HepG2 (cell line): ENCODE results near the gene LRRC25. TPM values are rescaled to one million over a fixed set of nuclear protein-coding genes. Genes with fewer than 3 reads are reported as not detected.

ENCODE experiments used
- ATAD3A ChIP-seq: sonication (generic); formaldehyde crosslinking; IDR thresholded peaks from 2 replicates; pipeline ENCODE4 v1.4.0; 2020; ENCODE audit warnings: missing genetic modification reagents
- MEIS2 ChIP-seq: sonication (generic); formaldehyde crosslinking; IDR thresholded peaks from 2 replicates; pipeline ENCODE4 v1.9.0; 2021; ENCODE audit warnings: mild to moderate bottlenecking, missing genetic modification reagents
- NCOR1 ChIP-seq: fragments of 200-600 bp; sonication (generic); IDR thresholded peaks from 2 replicates; pipeline ENCODE4 v1.7.0; 2017; ENCODE audit warnings: antibody characterized with exemption, low read length, borderline replicate concordance
- SRSF1 ChIP-seq: fragments of 200-400 bp; formaldehyde crosslinking; optimal IDR thresholded peaks from 2 replicates; pipeline ENCODE3; 2017; ENCODE audit warnings: mild to moderate bottlenecking, low read depth, low read length, moderate library complexity
- ZFP36 ChIP-seq: fragments of 150-350 bp; IDR thresholded peaks from 2 replicates; pipeline ENCODE4 v1.6.1; 2018; ENCODE audit warnings: borderline replicate concordance, low read length, low read depth; ENCODE audit not compliant: partially characterized antibody
- ZNF17 ChIP-seq: sonication (generic); formaldehyde crosslinking; IDR thresholded peaks from 2 replicates; pipeline ENCODE4 v1.5.0; 2020; ENCODE audit warnings: mild to moderate bottlenecking, missing genetic modification reagents
- ZNF24 ChIP-seq: fragments of 450-650 bp; IDR thresholded peaks from 2 replicates; pipeline ENCODE4 v1.6.1; 2017; ENCODE audit warnings: antibody characterized with exemption, mild to moderate bottlenecking
- ZNF282 ChIP-seq: fragments of 450-650 bp; IDR thresholded peaks from 2 replicates; pipeline ENCODE4 v1.6.1; 2018; ENCODE audit not compliant: partially characterized antibody
- ZNF3 ChIP-seq: IDR thresholded peaks from 2 replicates; pipeline ENCODE4 v1.7.0; 2017; ENCODE audit warnings: inconsistent platforms
- polyA plus RNA-seq, 8 experiments: library from polyadenylated mRNA; depleted of rRNA in 3 of 8; stranded (reverse) in 7 of 8; unstranded in 1 of 8; fragments of >200 nt; fragmentation: Illumina TruSeq in 4 of 8; extraction: Trizol in 4 of 8; gene quantifications; 2 replicates each; pipeline versions ENCODE4 v1.2.1 to v1.2.3, GENCODE V29; 2011 to 2016; ENCODE audit warnings: low read depth in 4 of 8, missing spikeins in 1 of 8, mixed read lengths in 1 of 8; ENCODE audit not compliant: insufficient read depth in 1 of 8
- total RNA-seq, 5 experiments: library from RNA; depleted of rRNA; stranded (reverse); fragments of >200 nt; fragmentation: Illumina TruSeq; extraction: Trizol; gene quantifications; 2 replicates each; pipeline ENCODE4 v1.2.3, GENCODE V29; 2016; ENCODE audit warnings: low read depth in 1 of 5
- TF ChIP-seq, protein P1 (sequence below): sonication (generic); formaldehyde crosslinking; IDR thresholded peaks from 2 replicates; pipeline ENCODE4; 2020; ENCODE audit warnings: missing genetic modification reagents, mild to moderate bottlenecking, borderline replicate concordance
- TF ChIP-seq, protein P2 (sequence below): sonication (generic); formaldehyde crosslinking; IDR thresholded peaks from 2 replicates; pipeline ENCODE4 v1.5.0; 2020; ENCODE audit warnings: missing genetic modification reagents
- TF ChIP-seq, protein P3 (sequence below): sonication (generic); formaldehyde crosslinking; conservative IDR thresholded peaks from 2 replicates; pipeline ENCODE4 v1.8.0; 2022; ENCODE audit warnings: missing genetic modification reagents
- TF ChIP-seq, protein P4 (sequence below): sonication (generic); formaldehyde crosslinking; IDR thresholded peaks from 2 replicates; pipeline ENCODE4 v1.5.0; 2020; ENCODE audit warnings: missing genetic modification reagents
- TF ChIP-seq, protein P5 (sequence below): sonication (generic); formaldehyde crosslinking; IDR thresholded peaks from 2 replicates; pipeline ENCODE4 v1.4.0; 2020; ENCODE audit warnings: missing genetic modification reagents
- TF ChIP-seq, protein P6 (sequence below): sonication (generic); formaldehyde crosslinking; IDR thresholded peaks from 2 replicates; pipeline ENCODE4 v1.4.0; 2020; ENCODE audit warnings: low read depth, mild to moderate bottlenecking, missing genetic modification reagents
- TF ChIP-seq, protein P7 (sequence below), 2 experiments: fragments of 450-650 bp in 1 of 2; sonication (generic) in 1 of 2; formaldehyde crosslinking; IDR thresholded peaks; 2 replicates each; pipeline versions ENCODE4 v1.5.0 to v1.8.0; 2020 to 2022; ENCODE audit warnings: mild to moderate bottlenecking in 1 of 2, missing genetic modification reagents in 1 of 2
- TF ChIP-seq, protein P8 (sequence below): sonication (generic); formaldehyde crosslinking; IDR thresholded peaks from 2 replicates; pipeline ENCODE4 v1.8.0; 2022; ENCODE audit warnings: missing genetic modification reagents, mild to moderate bottlenecking, borderline replicate concordance

Gene LRRC25
- total and polyA plus RNA-seq, 2 of the 13 experiments (the other 11 are each of a cell fraction or from before 2014, with no cell fraction given), result 0.13 to 0.53 TPM

DNA sequence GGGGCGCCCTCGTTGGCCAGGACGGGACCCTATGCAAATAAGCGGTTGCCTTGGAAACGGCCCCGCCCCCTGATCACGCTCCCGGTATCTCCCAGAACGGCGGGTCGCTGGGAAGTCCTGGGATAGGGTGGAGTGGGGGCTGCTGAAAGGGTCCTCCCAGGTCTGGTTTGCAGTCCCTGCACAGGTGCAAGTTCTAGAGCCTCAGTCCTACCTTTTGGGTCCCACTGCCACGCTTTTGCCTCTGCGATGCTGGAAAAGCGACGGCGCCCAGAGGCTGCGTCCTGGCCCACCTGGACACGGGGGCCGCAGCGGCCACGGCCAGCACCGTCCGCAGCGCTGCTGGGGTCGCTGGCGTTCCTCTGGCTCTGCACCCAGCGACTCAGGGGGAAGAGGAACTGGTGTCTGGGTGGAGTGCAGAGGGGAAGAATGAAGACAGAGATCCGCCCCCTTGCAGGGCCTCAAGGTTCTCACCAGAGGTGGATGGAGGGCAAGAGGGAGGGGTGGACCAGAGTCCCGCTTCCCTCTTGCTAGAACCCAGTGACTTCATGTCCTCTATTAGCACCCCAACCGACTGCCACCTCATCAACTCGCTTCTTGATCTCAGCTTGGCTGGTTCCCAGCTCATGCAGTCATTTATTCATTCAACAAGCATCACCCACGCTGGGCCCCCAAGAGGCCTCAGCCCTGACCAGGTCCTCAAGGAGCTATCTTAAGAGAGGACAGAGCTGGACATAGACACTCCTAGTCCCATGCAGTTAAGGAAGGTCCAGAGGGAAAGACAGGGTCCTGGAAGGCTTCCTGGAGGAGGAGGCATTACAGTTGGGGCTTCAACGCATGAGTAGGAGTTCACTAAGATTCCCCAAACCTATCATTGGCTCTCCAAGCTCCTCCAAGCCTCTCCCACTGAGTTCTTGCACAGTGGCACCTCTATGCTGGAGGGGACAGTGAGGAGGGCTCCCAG lies at the start of gene LRRC25 (continued):
- TF ChIP-seq, protein P1, sequence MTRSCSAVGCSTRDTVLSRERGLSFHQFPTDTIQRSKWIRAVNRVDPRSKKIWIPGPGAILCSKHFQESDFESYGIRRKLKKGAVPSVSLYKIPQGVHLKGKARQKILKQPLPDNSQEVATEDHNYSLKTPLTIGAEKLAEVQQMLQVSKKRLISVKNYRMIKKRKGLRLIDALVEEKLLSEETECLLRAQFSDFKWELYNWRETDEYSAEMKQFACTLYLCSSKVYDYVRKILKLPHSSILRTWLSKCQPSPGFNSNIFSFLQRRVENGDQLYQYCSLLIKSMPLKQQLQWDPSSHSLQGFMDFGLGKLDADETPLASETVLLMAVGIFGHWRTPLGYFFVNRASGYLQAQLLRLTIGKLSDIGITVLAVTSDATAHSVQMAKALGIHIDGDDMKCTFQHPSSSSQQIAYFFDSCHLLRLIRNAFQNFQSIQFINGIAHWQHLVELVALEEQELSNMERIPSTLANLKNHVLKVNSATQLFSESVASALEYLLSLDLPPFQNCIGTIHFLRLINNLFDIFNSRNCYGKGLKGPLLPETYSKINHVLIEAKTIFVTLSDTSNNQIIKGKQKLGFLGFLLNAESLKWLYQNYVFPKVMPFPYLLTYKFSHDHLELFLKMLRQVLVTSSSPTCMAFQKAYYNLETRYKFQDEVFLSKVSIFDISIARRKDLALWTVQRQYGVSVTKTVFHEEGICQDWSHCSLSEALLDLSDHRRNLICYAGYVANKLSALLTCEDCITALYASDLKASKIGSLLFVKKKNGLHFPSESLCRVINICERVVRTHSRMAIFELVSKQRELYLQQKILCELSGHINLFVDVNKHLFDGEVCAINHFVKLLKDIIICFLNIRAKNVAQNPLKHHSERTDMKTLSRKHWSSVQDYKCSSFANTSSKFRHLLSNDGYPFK (CRISPR knock-in tag), result no peak
- TF ChIP-seq, protein P2, sequence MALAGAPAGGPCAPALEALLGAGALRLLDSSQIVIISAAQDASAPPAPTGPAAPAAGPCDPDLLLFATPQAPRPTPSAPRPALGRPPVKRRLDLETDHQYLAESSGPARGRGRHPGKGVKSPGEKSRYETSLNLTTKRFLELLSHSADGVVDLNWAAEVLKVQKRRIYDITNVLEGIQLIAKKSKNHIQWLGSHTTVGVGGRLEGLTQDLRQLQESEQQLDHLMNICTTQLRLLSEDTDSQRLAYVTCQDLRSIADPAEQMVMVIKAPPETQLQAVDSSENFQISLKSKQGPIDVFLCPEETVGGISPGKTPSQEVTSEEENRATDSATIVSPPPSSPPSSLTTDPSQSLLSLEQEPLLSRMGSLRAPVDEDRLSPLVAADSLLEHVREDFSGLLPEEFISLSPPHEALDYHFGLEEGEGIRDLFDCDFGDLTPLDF (CRISPR knock-in tag), result no peak
- TF ChIP-seq, protein P3, sequence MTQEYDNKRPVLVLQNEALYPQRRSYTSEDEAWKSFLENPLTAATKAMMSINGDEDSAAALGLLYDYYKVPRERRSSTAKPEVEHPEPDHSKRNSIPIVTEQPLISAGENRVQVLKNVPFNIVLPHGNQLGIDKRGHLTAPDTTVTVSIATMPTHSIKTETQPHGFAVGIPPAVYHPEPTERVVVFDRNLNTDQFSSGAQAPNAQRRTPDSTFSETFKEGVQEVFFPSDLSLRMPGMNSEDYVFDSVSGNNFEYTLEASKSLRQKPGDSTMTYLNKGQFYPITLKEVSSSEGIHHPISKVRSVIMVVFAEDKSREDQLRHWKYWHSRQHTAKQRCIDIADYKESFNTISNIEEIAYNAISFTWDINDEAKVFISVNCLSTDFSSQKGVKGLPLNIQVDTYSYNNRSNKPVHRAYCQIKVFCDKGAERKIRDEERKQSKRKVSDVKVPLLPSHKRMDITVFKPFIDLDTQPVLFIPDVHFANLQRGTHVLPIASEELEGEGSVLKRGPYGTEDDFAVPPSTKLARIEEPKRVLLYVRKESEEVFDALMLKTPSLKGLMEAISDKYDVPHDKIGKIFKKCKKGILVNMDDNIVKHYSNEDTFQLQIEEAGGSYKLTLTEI (CRISPR knock-in tag), result no peak
- TF ChIP-seq ZNF282, result no peak
- TF ChIP-seq MEIS2 (CRISPR knock-in tag), result no peak
- TF ChIP-seq, protein P4, sequence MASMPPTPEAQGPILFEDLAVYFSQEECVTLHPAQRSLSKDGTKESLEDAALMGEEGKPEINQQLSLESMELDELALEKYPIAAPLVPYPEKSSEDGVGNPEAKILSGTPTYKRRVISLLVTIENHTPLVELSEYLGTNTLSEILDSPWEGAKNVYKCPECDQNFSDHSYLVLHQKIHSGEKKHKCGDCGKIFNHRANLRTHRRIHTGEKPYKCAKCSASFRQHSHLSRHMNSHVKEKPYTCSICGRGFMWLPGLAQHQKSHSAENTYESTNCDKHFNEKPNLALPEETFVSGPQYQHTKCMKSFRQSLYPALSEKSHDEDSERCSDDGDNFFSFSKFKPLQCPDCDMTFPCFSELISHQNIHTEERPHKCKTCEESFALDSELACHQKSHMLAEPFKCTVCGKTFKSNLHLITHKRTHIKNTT (CRISPR knock-in tag), result no peak
- TF ChIP-seq, protein P5, sequence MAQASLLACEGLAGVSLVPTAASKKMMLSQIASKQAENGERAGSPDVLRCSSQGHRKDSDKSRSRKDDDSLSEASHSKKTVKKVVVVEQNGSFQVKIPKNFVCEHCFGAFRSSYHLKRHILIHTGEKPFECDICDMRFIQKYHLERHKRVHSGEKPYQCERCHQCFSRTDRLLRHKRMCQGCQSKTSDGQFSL (CRISPR knock-in tag), result no peak
- no peak for TF ChIP-seq SRSF1
- no peak for TF ChIP-seq ATAD3A (CRISPR knock-in tag)
- peak; percentile 93 for TF ChIP-seq ZNF3 (CRISPR knock-in tag)
- TF ChIP-seq, protein P6, sequence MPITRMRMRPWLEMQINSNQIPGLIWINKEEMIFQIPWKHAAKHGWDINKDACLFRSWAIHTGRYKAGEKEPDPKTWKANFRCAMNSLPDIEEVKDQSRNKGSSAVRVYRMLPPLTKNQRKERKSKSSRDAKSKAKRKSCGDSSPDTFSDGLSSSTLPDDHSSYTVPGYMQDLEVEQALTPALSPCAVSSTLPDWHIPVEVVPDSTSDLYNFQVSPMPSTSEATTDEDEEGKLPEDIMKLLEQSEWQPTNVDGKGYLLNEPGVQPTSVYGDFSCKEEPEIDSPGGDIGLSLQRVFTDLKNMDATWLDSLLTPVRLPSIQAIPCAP (CRISPR knock-in tag), result no peak
- no peak for TF ChIP-seq ZNF24
- no peak for TF ChIP-seq ZNF17 (CRISPR knock-in tag)
- peak; percentile 75 for TF ChIP-seq ZFP36
- TF ChIP-seq NCOR1, result no peak
- TF ChIP-seq, protein P7, sequence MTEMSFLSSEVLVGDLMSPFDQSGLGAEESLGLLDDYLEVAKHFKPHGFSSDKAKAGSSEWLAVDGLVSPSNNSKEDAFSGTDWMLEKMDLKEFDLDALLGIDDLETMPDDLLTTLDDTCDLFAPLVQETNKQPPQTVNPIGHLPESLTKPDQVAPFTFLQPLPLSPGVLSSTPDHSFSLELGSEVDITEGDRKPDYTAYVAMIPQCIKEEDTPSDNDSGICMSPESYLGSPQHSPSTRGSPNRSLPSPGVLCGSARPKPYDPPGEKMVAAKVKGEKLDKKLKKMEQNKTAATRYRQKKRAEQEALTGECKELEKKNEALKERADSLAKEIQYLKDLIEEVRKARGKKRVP (CRISPR knock-in tag; IDR thresholded peaks at IDR 0.05), result no peak
- TF ChIP-seq, protein P8, sequence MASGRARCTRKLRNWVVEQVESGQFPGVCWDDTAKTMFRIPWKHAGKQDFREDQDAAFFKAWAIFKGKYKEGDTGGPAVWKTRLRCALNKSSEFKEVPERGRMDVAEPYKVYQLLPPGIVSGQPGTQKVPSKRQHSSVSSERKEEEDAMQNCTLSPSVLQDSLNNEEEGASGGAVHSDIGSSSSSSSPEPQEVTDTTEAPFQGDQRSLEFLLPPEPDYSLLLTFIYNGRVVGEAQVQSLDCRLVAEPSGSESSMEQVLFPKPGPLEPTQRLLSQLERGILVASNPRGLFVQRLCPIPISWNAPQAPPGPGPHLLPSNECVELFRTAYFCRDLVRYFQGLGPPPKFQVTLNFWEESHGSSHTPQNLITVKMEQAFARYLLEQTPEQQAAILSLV, result no peak
